Superior temporal gyrus (tissue), 1 donor: ENCODE data around the gene DUSP10.

Source experiments
- DNase-seq: peaks from one replicate; pipeline ENCODE4 v3.0.0-alpha.2; 2016; ENCODE audit errors: extremely low spot score

Gene DUSP10

DNA sequence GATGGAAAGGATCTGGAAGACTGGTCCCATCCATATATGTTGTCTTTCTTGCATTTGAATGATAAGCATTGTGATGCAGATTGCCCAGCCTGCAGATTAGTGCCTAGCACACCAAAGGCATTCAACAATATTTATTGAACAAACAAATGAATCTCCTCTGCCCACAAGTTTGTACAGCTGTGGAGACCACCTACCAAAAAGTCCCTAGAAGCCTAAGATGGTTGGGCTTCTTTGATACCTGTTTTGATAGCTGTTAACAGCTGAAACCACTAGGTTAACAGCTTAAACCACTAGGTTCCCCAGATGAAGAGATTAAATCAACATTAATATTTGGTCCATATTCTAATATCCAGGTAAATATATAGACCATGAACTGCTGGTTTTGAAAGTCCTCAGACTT, 9.8 kb downstream of the DUSP10 start:
- DNase-seq: no peak

DNA sequence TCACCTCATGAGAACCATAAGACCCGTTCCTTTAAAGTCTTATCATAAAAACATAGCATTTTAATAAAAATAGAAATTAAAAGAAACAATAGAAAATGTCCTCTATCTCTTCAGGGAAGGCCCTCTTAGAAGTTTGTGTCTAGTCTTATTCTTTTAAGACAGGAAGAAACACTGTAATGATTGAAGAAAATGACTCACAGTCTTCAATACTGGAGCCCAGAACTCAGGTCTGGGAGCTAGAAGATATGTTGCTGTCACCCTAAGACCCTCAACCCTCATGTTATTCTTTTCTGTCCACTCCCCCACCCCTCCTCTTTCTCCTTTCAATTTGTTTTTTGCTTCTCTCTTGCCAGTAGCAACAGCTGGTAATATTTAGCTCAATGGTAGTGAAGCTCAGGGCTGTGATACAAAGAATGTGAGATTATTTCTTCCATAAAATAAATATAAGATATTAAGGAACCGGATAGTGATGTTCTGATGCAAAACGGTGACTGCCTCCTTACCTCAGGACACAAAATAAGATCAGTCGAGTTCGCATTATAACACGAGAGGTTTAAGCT, 12.0 kb downstream of the DUSP10 start:
- no peak for DNase-seq

DNA sequence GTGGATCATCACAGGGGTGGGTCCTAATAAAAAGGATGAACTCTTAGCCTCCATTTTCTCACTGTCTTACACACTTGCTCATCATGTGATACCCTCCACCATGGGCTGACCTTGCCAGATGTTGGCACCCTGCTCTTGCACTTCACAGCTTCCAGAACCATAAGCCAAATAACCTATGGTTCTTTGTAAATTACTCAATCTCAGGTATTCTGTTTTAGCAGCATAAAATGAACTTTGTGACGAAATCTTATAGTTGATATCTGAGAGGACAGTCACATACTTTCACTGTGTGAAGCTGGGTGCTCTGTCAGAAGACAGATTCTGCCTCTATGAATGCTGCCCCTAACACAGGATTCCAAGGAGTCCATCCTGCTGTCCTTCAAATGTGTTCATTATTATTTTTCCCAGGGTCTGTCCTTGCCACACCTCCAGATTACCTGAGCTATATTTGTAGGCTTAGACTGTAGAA, 13.8 kb downstream of the DUSP10 start:
- DNase-seq: no peak

DNA sequence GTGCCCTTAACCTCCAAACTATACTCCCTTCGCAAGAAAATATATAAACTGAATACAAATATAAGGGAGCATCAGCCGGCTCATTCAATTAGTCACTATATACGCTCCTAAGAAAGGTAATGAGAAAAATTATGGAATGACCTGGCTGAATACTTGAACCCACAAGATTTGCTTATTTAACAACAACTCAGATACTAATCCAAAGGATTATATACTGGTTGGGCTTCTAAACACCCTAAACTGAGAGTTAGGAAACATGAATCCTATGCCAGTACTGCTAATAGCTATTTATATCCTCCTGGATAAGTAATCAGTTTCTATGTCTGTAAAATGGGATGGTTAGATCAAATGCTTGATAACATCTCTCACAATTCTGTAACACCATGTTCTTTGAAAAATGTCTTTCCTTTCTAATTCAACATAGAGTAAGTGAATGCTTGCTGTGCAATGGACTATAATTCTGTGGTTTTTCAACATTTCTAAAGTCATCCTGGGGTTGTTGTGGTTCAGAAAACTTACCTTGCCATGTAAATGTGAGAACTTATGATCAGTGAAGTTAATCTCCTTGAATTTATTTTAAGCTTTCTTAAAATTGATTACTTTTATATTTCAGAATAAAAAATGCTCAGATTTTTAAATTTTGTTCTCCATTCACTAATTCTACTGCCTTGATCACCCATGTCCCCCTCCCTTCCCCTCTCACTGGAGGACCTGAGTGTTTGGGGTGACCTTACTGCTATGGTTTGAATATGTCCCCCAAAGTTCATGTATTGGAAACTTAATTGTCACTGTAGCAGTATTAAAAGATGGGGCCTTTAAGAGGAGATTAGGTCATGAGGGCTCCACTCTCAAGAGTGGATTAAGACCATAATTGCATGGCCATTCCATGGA, 14.5 kb downstream of the DUSP10 start:
- no peak for DNase-seq

DNA sequence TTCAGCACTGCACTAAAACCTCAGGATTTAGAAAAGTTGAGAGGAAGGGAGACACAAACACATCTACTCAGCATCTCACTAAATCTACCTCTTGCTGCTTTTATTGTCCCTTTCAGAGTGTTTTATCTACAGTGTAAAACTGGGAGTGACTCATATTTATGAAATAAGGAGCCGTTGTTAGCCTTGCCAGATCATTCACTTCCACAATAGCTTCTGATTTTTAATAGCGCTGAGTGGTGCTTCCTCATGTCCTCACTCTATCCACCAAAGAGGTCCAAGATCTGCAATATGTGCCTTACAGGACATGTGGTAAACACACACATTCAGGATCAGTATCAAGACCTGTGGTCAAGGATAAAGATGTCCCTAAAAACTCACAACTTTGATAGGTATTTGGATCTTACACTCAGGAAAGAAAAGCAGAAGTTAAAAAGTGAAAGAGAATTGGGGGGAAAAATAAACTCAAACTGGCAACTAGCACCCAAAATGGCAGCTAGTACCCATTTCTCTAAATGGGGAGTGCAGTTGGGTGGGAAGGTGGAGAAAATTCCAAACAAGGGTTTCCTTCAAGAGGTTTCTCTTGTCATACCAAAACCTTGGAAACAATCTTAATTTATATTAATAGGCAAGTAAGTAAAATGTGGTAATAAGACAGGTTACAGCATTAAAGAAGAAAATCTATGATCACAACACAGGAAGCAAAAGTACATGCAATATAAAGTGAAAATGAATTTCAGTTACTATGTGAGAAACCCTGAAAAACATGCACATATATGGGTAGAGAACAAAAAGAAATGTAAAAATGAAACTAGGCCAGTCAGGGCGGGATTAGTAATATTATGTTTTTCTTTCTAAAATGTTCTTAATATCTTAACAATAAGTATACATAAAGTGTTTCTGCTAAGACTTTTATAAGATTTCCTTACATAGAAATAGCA, 15.9 kb downstream of the DUSP10 start:
- no peak for DNase-seq

DNA sequence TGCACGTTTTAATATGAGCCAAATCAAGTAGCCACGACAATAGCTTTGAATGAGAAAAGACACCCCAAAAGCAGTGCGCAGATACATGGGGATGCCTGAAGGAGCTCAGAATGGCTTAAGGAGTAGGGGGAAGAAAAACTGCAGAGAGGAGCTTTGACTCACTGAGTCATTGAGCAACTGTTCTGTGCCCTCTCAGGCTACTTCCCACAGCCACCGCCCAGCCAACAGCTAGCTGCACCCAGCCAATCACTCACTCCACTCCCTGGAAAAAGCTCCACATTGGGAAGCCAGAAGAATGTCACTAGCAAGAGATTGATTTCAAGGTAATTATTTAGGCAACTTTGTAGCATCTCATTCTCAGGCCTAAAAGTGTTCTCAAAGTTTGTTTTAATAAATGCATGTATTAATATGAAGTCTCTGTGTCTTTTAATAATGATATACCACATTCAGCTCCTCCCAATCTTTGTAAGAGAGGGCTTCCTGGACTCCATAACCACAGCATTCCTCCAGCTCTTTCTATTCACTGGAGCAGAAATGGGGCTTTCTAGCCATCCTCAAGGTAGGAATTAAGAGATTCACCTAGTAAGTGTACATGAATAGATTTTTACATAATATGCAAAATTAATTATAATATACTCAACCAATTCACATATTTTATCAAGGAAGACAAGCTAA, 16.8 kb downstream of the DUSP10 start:
- DNase-seq: no peak

DNA sequence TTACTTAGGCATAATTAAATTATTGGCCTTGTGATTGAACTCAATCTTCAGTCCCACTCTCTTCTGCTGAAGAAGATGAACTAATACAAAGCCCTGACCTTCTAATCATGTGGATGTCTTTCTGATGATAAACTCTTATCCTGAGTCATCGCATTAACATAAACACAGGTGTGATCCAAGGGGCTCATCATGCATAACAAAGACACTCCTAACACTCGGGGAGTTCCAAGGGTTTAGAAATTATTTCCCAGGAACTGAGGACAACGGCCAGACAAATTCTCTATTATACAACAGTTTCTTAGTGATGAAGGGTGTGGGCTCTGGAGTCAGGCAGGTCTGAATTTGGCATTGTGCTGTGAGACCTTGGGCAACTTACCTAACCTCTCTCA, 18.0 kb downstream of the DUSP10 start:
- no peak for DNase-seq

DNA sequence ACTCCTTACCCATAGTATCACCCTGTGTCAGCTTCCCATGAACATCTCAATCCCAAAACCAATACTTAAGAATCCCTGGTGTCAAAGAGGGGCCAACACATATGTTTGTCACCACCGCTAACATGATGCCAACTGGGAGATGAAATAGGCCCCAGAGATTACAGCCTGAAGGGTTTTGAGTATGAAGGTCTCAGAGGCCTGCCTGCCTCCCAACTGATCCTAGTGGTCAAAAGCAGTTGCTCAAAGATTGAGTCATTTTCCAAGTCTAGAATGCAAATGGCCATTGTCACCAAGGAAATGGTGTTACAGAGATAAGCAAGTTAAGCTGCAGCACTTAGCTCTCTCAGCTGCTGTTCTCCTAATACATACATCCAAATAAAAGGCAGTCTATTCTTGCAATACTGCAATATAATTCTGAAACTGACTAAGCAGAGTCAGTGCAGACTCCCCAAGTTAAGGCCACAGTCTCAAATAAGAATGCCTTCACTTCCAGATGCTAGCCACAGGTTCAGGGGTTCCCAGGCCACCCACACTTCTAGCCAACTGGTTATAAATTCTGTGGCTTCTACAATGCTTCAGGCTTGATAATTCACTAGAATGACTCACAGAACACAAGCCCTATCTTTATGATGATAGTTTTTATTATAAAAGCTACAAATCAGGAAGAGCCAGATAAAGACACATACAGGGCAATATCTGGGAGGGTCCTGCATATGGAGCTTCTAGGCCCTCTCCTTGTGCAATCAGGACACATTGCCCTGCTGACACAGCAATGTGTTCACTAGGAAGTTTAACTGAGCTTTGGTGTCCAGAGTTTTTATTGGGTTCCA, 18.7 kb downstream of the DUSP10 start:
- DNase-seq: no peak

DNA sequence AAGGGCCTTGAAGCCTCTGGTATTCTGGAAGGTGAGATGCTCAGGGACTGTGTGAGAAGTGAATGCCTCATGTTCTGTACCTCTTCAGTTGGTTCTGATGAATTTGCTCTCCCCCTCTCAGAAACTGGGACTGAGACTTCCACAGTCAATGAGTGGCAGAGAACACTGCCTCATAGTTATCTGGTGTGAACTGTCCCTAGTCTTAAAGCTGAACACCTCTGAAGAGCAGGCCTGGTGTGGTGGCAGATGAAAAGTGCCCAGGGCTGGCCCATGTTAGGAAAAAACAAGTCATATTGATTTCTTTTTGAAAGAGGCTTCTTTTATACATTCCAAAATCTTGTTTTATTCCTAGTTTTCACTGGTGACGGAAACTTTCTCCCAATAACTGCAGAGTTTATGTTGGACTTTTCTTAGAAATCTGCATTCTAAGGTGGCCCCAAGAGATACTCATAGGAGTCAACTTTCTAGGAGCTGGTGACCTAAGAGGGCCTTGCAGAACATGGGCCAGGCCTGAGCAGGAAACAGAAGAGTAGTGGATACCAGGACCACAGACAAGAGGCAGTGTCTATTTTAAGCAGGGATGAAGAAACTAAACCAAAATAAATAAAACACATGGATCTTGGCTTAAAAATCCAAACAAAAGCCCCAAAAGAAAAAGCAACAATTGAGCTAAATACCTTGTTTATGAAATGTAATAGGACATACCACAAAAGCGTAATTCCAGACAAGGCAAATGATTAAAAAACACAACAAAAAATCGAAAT, 19.5 kb downstream of the DUSP10 start:
- no peak for DNase-seq

DNA sequence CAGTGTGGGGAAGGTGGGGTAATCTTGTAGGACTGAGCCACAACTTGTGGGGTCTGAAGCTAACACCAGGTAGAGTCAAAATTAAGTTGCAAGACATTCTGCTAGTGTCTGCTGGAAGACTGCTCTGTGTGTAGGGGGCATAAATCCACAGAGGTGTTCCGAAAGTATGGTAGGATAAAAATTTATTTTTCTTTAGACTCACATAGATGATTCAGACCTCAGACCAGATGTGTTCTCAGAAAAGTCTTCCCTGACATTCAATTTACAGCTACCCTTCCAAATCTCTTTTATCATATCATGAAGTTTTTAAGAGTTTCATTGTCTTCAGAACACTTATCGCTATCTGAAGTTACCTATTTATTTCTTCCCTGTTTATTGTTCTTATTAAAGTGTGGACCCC, 21.3 kb downstream of the DUSP10 start:
- no peak for DNase-seq

DNA sequence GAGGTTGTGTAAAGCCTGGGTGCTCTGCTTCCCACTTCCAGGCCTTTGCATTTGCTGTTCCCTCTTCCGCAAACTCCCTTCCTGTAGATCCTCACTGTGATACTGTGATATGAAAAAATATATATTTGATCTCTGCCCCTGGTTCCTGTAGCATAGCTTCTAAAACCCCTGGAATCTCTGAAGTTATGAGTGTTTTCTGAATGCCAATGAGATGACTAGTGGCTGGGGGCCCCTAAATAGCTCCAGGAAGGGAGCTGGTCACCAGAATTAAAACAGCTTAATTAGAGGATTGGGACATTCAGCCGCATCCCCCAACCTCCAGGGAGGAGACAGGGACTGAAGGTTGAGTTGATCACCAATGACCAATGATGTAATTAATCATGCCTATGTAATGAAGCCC, 21.9 kb downstream of the DUSP10 start:
- no peak for DNase-seq

DNA sequence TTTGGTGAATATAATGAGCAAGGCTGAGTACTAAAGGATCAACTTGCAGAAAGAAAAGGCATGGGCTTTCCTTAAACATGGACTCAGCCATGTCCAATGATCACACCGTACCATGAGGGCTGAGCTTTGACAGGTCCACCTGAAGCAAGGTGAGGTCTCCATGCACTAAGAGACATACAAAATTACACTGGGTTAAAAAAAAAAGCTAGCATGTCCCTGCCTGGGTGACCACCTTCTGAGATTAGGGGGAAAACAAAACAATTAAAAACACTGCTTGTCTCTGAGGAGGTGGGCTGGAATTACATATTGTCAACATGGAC, 22.7 kb downstream of the DUSP10 start:
- DNase-seq: no peak

DNA sequence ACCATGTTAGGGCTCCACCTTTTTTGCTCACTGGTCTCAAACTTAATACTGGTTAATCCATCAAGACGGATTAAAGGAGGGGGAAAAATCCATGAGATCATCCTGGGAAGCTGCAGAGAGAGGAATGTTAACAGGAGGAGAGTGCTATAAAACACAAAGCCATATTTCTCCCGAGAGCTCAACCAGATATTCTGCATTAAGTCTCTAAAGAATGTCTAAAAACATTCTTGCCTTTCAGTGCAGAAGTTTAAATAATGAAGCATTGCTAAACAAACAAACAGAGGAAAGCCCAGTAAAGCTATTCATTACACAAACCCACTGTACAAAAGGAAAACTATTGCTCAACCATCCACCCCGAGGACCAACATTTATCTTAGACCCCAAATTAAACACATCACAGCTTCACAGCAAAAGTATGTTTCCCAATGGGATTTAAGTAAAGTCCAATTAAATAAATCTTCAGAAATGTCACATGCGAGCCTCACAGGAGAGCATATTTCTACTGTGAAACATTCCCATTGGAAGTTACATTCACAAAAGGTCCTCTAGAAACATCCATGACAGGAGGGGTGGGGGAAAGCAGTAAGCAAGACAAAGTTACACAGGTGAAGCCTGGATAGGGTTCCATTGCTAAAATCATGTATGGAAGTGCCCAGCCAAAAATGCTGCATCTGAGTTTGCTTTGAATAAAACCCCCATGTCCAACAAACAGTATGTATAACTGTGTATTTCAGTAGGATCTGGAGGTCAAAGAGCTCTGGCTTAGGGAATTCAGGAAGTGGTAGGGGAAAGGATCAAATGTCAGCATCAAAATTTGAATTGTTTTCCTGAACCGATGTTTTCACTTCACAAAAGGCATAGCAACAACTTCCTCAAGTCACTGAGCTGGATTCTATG, 23.3 kb downstream of the DUSP10 start:
- no peak for DNase-seq

DNA sequence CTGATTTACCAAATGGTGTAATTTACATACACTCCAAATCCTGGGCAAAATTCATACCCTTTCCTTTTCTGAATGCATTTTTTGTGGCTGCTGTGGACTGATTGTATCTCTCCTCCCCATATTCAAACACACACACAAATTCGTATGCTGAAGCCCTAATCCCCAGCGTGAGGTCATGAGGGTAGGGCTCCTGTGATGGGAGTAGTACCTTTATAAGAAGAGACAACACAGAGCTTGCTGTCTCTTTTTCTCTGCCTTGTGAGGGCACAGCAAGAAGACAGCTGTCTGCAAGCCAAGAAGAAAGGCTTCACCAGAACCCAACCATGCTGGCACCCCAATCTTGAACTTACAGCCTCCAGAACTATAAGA, 24.4 kb downstream of the DUSP10 start:
- DNase-seq: no peak

DNA sequence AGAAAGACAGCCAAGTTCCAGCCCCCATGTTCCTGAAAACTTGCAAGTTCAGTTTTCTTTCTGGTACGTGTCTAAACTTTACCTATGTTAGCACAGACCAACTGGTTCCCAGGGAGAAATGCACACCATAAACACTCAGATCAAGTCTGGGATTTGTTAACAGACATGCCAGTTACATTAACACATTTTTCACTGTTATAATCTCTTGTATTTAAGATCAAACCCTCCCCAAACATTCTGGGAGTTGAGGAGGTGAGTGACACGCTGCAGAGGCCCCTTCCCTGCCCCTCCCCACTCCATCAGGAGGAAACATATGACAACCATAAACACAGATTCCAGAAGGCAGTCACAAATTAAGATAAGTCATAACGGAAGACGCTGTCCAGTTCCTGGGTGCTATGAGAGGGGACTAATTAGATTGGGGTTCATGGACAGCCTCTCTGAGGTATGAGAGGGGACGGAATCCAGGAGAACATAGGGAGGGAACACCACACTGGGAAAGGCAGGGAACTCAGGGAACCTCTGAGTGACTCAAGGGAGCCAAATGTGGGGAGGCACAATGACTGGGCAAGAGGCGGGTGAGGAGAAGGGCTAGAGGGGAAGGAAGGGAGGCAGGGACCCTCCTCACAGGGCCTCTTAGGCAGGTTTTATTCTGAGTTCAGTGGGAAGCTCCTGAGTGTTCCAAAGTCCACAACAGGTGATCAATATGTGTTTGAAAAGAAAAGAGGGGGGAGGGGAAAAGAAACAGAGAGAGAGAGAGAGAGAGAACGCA, 25.0 kb downstream of the DUSP10 start:
- no peak for DNase-seq

DNA sequence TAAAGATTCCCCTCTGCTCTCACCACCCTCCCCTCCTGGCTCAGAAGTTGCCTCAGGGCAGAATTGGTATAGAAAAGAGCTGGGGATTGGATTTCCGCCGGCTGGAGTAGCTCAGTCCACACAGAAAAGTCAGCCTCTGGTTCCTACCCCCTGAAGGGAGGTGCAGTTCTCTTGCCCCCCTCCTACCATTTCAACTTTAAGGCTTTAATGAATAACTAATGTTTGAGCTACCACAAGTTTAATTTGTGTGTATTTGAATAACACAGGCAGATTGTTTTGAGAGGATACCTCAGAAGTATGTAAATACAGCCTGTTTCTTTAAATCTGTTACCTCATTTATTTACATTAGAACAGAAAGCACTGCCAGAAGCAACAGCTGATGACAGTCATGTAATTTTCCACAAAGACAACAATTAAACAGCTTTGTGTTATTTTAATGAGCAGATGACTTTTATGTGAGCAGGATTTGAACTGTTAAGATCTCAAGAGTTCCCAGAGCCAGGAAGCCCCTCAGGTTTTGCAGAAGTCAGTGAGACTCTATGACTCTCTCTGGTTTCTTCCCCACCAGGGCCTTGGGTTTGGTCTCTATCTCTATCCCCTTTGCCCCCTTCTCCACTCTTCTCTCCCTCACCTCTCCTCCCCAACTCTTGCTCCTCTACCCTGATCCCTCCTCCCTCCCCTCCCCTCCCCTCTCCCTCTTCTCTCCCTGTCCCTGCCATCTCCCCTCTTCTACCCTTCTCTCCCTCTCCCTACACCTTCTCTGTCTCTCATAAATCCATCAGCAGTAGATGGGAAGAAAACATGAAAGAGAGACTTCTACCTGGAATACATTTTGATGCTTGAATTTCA, 26.3 kb downstream of the DUSP10 start:
- no peak for DNase-seq
